AG10803 (cell line): ENCODE results near the gene ENKD1.

Experiments
- DNase-seq: peaks from one replicate; pipeline ENCODE4 v3.0.0; 2010; ENCODE audit warnings: low read depth
- H3K4me3 ChIP-seq: 2 replicates; pipeline ENCODE4 v1.5.1; 2011; ENCODE audit warnings: mild to moderate bottlenecking, low read length, control low read depth
- CTCF ChIP-seq: conservative IDR thresholded peaks from 2 replicates; pipeline ENCODE4 v1.5.1; 2011; ENCODE audit warnings: mild to moderate bottlenecking, low read length, control low read depth, inconsistent platforms

ENKD1 gene

GRCh38 chr16:67668495-67669157 is 2.1 kb upstream of the ENKD1 start:
- TF ChIP-seq CTCF: peak; percentile 9; the same call in 1 of the 2 replicates
- DNase-seq: no peak
- H3K4me3 ChIP-seq: no peak overlapping the region

GRCh38 chr16:67667817-67668494 is 1.4 kb upstream of the ENKD1 start:
- peak; percentile 92 for TF ChIP-seq CTCF
- H3K4me3 ChIP-seq: peak overlapping the region; percentile 64
- DNase-seq: peak; percentile 93

GRCh38 chr16:67667453-67667816 is 885 bp upstream of the ENKD1 start:
- DNase-seq: no peak
- H3K4me3 ChIP-seq: peak overlapping the region; percentile 64
- TF ChIP-seq CTCF: no peak

- TF ChIP-seq CTCF: no peak
- no peak for DNase-seq
- peak overlapping the region; percentile 64 for H3K4me3 ChIP-seq
Observed at GRCh38 chr16:67666032-67666551, 458 bp downstream of the ENKD1 start.

- H3K4me3 ChIP-seq: peak overlapping the region; percentile 64
- TF ChIP-seq CTCF: no peak
- DNase-seq: no peak
Observed at GRCh38 chr16:67665598-67665997, 952 bp downstream of the ENKD1 start.

- no peak for DNase-seq
- H3K4me3 ChIP-seq: no peak overlapping the region
- TF ChIP-seq CTCF: no peak
Observed at GRCh38 chr16:67664871-67665270, 1.7 kb downstream of the ENKD1 start.

- no peak overlapping the region for H3K4me3 ChIP-seq
- no peak for TF ChIP-seq CTCF
- no peak for DNase-seq
Observed at GRCh38 chr16:67664258-67664657, 2.3 kb downstream of the ENKD1 start.
